Uterus (tissue), 2 donors: Measurements from ENCODE around the gene FAF1.

ENCODE experiments used
- POLR2A ChIP-seq, 2 donors: fragments of 450-650 bp; IDR thresholded peaks; one replicate each; pipeline ENCODE4 v1.6.1; 2016; ENCODE audit warnings: antibody characterized with exemption in 2 of 2, mild to moderate bottlenecking in 1 of 2, moderate library complexity in 1 of 2
- TF ChIP-seq, protein P1 (sequence below), 4 experiments: fragments of 200-600 bp in 2 of 4; fragments of 450-650 bp in 2 of 4; sonication (generic) in 2 of 4; IDR thresholded peaks; one replicate each; pipeline ENCODE4 v1.5.1; 2016 to 2019; ENCODE audit warnings: antibody characterized with exemption in 4 of 4, mild to moderate bottlenecking in 2 of 4, moderate library complexity in 1 of 4

DNA sequence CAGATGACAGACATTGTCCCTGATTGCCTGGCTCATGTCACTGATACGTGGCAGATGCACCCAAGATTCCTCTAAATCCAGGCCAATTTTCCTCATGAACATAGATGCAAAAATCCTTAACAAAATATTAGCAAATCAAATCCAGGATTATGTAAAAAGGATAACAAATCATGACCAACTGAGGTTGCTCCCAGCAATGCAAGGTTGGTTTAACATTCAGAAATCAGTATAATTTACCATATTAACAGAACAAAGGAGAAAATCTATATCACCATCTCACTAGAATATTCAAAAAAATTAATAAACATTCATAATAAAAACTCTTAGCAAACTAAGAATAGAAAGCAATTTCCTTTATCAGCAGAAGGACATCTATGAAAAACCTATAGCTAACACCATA is 39.7 kb downstream of the FAF1 start:
- TF ChIP-seq, protein P1, sequence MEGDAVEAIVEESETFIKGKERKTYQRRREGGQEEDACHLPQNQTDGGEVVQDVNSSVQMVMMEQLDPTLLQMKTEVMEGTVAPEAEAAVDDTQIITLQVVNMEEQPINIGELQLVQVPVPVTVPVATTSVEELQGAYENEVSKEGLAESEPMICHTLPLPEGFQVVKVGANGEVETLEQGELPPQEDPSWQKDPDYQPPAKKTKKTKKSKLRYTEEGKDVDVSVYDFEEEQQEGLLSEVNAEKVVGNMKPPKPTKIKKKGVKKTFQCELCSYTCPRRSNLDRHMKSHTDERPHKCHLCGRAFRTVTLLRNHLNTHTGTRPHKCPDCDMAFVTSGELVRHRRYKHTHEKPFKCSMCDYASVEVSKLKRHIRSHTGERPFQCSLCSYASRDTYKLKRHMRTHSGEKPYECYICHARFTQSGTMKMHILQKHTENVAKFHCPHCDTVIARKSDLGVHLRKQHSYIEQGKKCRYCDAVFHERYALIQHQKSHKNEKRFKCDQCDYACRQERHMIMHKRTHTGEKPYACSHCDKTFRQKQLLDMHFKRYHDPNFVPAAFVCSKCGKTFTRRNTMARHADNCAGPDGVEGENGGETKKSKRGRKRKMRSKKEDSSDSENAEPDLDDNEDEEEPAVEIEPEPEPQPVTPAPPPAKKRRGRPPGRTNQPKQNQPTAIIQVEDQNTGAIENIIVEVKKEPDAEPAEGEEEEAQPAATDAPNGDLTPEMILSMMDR (IDR thresholded peaks at IDR 0.05) = no peak
- TF ChIP-seq POLR2A (IDR thresholded peaks at IDR 0.05) = no peak
